GM23338 (cell line): ENCODE data around the gene SYNPR.

Experiments used
- CTCF ChIP-seq, 2 experiments: fragments of 200-600 bp in 1 of 2; sonication (generic) in 1 of 2; conservative IDR thresholded peaks; 2 replicates each; pipeline versions ENCODE4 v1.5.1 to v1.6.1; 2016 to 2017; ENCODE audit warnings: antibody characterized with exemption in 2 of 2, low read depth in 2 of 2, mild to moderate bottlenecking in 2 of 2, moderate library complexity in 1 of 2
- EZH2 ChIP-seq: fragments of 200-600 bp; sonication (generic); IDR thresholded peaks from one replicate; pipeline ENCODE4 v1.8.0; 2017; ENCODE audit warnings: antibody characterized with exemption, mild to moderate bottlenecking, low read depth; ENCODE audit not compliant: unreplicated experiment
- EZH2phosphoT487 ChIP-seq: fragments of 200-600 bp; sonication (generic); IDR thresholded peaks from one replicate; pipeline ENCODE4 v1.8.1; 2018; ENCODE audit warnings: antibody characterized with exemption; ENCODE audit not compliant: unreplicated experiment

- TF ChIP-seq CTCF (conservative IDR thresholded peaks at IDR 0.05; ENCODE audit: low read depth in 2 of 2) (no peak), EZH2 (no peak), EZH2phosphoT487 (no peak)
Observed at GRCh38 chr3:63231643-63232042, 46.5 kb upstream of the SYNPR start.
